Mucosa of descending colon (tissue), 3 donors: ENCODE data around the gene ANXA2R. TPM values are rescaled to one million over a fixed set of nuclear protein-coding genes. Genes with fewer than 3 reads are reported as not detected.

Experiments
- ATAC-seq: fragments of 200-7000 bp; cut with Tn5 transposase; one replicate; pipeline ENCODE4 v1.9.1; 2020; ENCODE audit warnings: mild to moderate bottlenecking, moderate library complexity
- DNase-seq, 3 donors: peaks; one replicate each; pipeline ENCODE4 v3.0.0-alpha.2; 2020
- H3K36me3 ChIP-seq: fragments of 200-600 bp; one replicate; pipeline ENCODE4 v1.8.0; 2021; ENCODE audit warnings: low read depth, mild to moderate bottlenecking
- H3K4me1 ChIP-seq: fragments of 200-600 bp; one replicate; pipeline ENCODE4 v1.8.0; 2021; ENCODE audit warnings: low read depth, mild to moderate bottlenecking
- H3K4me3 ChIP-seq: fragments of 200-600 bp; one replicate; pipeline ENCODE4 v1.8.0; 2021; ENCODE audit warnings: mild to moderate bottlenecking
- H3K9me3 ChIP-seq: fragments of 200-600 bp; one replicate; pipeline ENCODE4 v1.8.0; 2021; ENCODE audit warnings: mild to moderate bottlenecking
- intact Hi-C, 2 donors: fragments of 100-400 bp; cut with DNase I in 1 of 2; cut with micrococcal nuclease in 1 of 2; formaldehyde crosslinking; loops; one replicate each; pipeline versions ENCODE4 v1.11.0 to v1.11.1; 2022; cut with DNase I, micrococcal nuclease
- total RNA-seq, 3 donors: library from RNA; stranded (reverse); fragmentation: NEBNext Ultra II Directional in 2 of 3; extraction: Animal tissue kit (Norgen Biotek cat#: 25700) in 2 of 3; gene quantifications; one replicate each; pipeline versions ENCODE4 v1.2.1 to v1.2.4, GENCODE V29; 2021 to 2023
- TF ChIP-seq, protein P1 (sequence below): fragments of 200-600 bp; IDR thresholded peaks from one replicate; pipeline ENCODE4 v1.8.0; 2022; ENCODE audit warnings: antibody characterized with exemption, mild to moderate bottlenecking
- donor health status: DM: no; HTN: no; CAD: no; lungs with moderate emphysema.
- donor health status: DM: no; HTN: no; CAD: no.
- donor health status: DM: no; HTN: yes; CAD: no.

ANXA2R gene
- total RNA-seq, 3 donors from 2014 or later, result 1.3 to 2.3 (median 1.8) TPM

DNA sequence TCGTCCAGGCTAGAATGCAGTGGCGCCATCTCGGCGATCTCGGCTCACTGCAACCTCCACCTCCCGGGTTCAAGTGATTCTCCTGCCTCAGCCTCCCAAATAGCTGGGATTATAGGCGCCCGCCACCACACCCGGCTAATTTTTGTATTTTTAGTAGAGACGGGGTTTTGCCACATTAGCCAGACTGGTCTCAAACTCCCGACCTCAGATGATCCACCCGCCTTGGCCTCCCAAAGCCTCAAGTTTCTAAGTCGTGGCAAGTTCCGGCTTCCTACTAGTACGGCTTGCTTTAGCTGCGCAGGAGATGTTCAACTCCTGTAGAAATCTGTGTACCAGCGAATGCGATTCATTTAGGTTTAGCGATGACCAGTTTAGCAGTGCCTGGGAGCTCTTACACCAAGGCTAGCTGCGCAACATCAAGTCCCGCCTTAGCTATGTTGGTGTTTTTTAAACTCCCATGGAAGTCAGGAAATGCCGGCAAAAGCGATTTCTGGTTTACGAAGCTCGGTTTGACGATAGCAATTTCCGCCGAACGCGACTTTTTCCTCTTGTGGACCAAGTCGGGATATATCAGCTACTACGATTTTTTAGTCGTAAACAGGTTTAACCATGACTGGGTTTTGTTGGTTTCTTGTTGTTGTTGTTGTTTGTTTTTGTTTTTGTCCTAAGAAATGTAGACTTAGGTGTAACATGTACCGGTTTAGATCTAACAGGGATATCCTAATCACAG lies 46.4 kb downstream of the ANXA2R start:
- Histone ChIP-seq H3K9me3 (no peaks in the 10 kb centered on the region), H3K4me1 (peaks cover 5% of the 10 kb centered on the region), H3K4me3 (no peak overlapping the region), H3K36me3 (no peaks in the 10 kb centered on the region)
- intact Hi-C loops, result no loop called here
- DNase-seq, result peak in 2 of 3 donors; percentile 38 to 63
- ATAC-seq, result no peak
- TF ChIP-seq, protein P1, sequence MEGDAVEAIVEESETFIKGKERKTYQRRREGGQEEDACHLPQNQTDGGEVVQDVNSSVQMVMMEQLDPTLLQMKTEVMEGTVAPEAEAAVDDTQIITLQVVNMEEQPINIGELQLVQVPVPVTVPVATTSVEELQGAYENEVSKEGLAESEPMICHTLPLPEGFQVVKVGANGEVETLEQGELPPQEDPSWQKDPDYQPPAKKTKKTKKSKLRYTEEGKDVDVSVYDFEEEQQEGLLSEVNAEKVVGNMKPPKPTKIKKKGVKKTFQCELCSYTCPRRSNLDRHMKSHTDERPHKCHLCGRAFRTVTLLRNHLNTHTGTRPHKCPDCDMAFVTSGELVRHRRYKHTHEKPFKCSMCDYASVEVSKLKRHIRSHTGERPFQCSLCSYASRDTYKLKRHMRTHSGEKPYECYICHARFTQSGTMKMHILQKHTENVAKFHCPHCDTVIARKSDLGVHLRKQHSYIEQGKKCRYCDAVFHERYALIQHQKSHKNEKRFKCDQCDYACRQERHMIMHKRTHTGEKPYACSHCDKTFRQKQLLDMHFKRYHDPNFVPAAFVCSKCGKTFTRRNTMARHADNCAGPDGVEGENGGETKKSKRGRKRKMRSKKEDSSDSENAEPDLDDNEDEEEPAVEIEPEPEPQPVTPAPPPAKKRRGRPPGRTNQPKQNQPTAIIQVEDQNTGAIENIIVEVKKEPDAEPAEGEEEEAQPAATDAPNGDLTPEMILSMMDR, result no peak

DNA sequence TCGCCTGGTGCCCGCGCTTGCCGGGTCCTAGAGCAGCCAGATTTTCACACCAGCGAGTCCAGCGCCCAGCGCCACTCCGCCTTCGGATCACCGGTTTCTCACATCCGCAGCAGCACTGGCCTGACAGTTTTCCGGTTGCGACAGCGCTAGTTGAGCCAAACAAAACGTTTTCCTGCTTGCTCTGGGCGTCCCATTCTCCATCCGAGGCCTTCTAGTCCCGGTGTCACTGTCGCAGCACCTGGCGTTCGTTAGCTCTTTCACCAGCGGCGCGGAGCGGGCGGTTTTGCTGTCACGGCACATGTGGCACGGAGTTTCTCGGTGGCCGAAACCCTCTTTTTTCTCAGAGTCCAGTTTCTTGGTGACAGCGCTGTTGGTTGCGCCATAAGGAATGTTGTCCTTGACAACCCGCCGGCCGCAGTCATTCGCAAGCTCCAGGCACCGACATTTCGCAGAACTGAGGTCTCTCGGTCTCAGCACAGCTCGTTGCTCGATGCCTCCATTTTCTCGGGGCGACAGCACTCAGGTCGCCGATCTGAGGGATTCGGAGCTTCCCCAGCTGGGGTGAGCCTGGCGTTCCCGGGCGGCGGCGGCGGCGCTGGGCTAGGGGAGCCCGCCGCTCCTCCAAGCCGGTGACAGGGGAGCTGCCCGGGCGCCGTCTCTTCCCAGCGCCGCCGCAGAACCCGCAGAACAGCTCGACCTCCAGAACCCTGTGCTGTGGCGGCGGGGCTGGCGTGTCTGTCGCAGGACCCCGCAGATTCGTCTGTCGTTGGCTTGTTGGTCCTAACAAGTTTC lies 47.8 kb downstream of the ANXA2R start:
- intact Hi-C loops, result no loop called here
- peak; percentile 76 for ATAC-seq

DNA sequence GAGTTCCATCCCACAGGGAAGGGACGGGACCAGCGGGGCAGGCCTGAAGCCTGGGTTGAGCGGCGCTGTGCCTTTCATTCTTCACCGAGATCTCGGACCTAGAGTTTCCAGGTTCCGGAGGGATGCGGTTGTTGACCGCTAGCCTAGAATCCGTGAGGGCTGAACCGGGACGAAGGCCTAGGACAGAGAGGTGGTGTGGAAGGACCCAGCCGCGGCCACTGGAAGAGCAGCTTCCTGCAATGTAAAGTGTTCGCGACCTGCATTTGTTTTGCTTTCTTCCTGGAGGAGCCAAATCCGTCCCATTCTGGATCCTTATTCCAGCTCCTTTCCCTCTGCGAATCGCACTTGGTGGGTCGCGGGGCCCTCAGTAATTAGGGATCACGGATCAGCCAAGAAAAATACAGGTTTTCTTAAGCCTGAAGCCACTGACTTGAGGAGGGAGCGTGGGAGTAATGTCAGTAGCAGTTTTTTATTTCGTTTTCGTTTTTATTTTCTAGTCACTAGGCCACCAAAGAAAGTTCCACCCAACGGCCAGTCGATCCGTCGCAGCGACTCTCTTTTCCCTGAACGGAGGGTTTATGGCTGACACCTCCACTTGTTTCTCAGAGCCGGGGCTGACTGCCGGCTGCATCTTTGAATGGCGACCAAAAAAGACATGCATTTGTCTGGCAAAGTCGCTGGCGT lies 48.6 kb downstream of the ANXA2R start:
- DNase-seq (peak in 1 of 3 donors; percentile 59), ATAC-seq (peak; percentile 1)
- H3K4me1 ChIP-seq, result peaks cover 8% of the 10 kb centered on the region
- H3K36me3 ChIP-seq, result no peaks in the 10 kb centered on the region
- TF ChIP-seq, protein P1, result no peak
- no peak overlapping the region for H3K4me3 ChIP-seq
- intact Hi-C loops, result no loop called here
- H3K9me3 ChIP-seq, result no peaks in the 10 kb centered on the region

More for the DNA sequence above, 47.8 kb downstream of the ANXA2R start:
- TF ChIP-seq, protein P1, result no peak
- DNase-seq, result peak; percentile 77 to 92 (median 81)
- peak overlapping the region; percentile 20 for H3K4me3 ChIP-seq
- H3K36me3 ChIP-seq, result no peaks in the 10 kb centered on the region
- H3K9me3 ChIP-seq, result no peaks in the 10 kb centered on the region
- peaks cover 8% of the 10 kb centered on the region for H3K4me1 ChIP-seq

DNA sequence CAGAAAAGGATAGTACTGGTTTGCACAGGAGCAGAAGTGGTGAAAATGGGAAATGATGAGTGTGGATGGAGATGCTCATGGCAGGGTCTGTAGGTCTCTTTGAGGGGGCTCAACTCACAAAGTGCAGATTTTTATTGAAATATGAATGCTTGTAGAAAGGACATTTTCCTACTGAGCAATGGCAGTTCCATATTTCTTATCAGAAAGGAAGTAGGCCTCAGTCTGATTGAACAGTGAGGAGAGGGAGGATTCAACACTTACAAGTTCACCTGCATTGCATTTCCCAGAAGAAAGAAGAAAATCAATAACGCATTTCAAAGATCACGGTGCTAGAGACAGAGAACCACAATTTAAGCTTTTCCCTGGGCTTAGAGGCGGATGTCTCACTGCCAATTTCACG lies 49.2 kb downstream of the ANXA2R start:
- H3K9me3 ChIP-seq, result no peaks in the 10 kb centered on the region
- peaks cover 8% of the 10 kb centered on the region for H3K4me1 ChIP-seq
- H3K36me3 ChIP-seq, result no peaks in the 10 kb centered on the region
- DNase-seq (no peak), ATAC-seq (no peak)
- H3K4me3 ChIP-seq, result no peak overlapping the region
- intact Hi-C loops, result no loop called here
- TF ChIP-seq, protein P1, result no peak

Other genes starting within 250 kb of the ANXA2R start
- gene SELENOP, start 228.4 kb downstream of the ANXA2R start, total RNA-seq, result 1,000 to 10,000 TPM; 1,113 to 2,199 (median 1,750) TPM
- gene ZNF131, start 80.6 kb upstream of the ANXA2R start, total RNA-seq, result 10 to 100 TPM; 26.5 to 32.6 (median 31.2) TPM
- 1 to 10 TPM in 1 of 3 donors, under 1 TPM in 2; 0.20 to 1.5 (median 0.43) TPM for gene NIM1K, start 151.9 kb upstream of the ANXA2R start, total RNA-seq